Upper lobe of left lung (tissue), 6 donors: ENCODE measurements around the gene CDRT15. TPM values are rescaled to one million over a fixed set of nuclear protein-coding genes. Genes with fewer than 3 reads are reported as not detected.
"Not testable (repeated sequence)": the region's sequence is repeated elsewhere in the genome, so short reads cannot be mapped to it uniquely, and the experiment has no call there.

Experiments used
- ATAC-seq, 2 donors: fragments of 200-7000 bp; cut with Tn5 transposase; one replicate each; pipeline ENCODE4 v1.9.1; 2022; ENCODE audit warnings: mild to moderate bottlenecking in 2 of 2, moderate library complexity in 2 of 2; ENCODE audit not compliant: low FRiP score in 2 of 2
- DNase-seq, 2 donors: peaks; one replicate each; pipeline ENCODE4 v3.0.0-alpha.2; 2019 to 2020
- H3K27ac ChIP-seq, 4 donors: fragments of 200-600 bp; sonication (generic); one replicate each; pipeline ENCODE4 v1.5.1; 2016 to 2019
- H3K27me3 ChIP-seq, 4 donors: fragments of 200-600 bp; sonication (generic); one replicate each; pipeline ENCODE4 v1.5.1; 2017 to 2019
- H3K36me3 ChIP-seq, 4 donors: fragments of 200-600 bp; sonication (generic); one replicate each; pipeline ENCODE4 v1.5.1; 2016 to 2019
- H3K4me1 ChIP-seq, 4 donors: fragments of 200-600 bp; sonication (generic); one replicate each; pipeline ENCODE4 v1.5.1; 2018 to 2019
- H3K4me3 ChIP-seq, 4 donors: fragments of 200-600 bp; sonication (generic); one replicate each; pipeline ENCODE4 v1.5.1; 2017 to 2019; ENCODE audit warnings: mild to moderate bottlenecking in 2 of 4, moderate library complexity in 1 of 4
- H3K9me3 ChIP-seq, 4 donors: fragments of 200-600 bp; sonication (generic); one replicate each; pipeline ENCODE4 v1.5.1; 2018 to 2019
- EP300 ChIP-seq, 4 donors: sonication (generic); formaldehyde crosslinking; IDR thresholded peaks; one replicate each; pipeline ENCODE4 v1.5.1; 2017; ENCODE audit warnings: antibody characterized with exemption in 4 of 4, control low read depth in 2 of 4
- POLR2A ChIP-seq, 4 donors: fragments of 450-650 bp; IDR thresholded peaks; one replicate each; pipeline ENCODE4 v1.5.1; 2016 to 2017; ENCODE audit warnings: antibody characterized with exemption in 4 of 4, mild to moderate bottlenecking in 2 of 4
- POLR2AphosphoS5 ChIP-seq, 2 donors: sonication (generic); formaldehyde crosslinking; IDR thresholded peaks; one replicate each; pipeline ENCODE4 v1.5.1; 2017; ENCODE audit warnings: antibody characterized with exemption in 2 of 2
- WGBS, 2 donors: methylation state at CpG; one replicate each; pipeline ENCODE4 v1.1.5; 2017 to 2018; 5-methylcytosine and 5-hydroxymethylcytosine counted together
- total RNA-seq, 6 donors: library from RNA; depleted of rRNA in 4 of 6; stranded (reverse); fragments of >200 nt in 4 of 6; gene quantifications; one replicate each; pipeline versions ENCODE4 v1.1.0 to v1.2.1, GENCODE V29; 2016 to 2021
- TF ChIP-seq, protein P1 (sequence below), 6 experiments: fragments of 450-650 bp in 4 of 6; fragments of 200-600 bp in 2 of 6; sonication (generic) in 2 of 6; IDR thresholded peaks; one replicate each; pipeline ENCODE4 v1.5.1; 2016 to 2019; ENCODE audit warnings: antibody characterized with exemption in 6 of 6
- donor health status: DM: no; HTN: no; CAD: no; lungs with moderate emphysema.
- donor health status: DM: no; HTN: yes; CAD: no; lungs with severe emphysema.

The CDRT15 gene
- total RNA-seq, 6 donors from 2014 or later, result not detected

DNA sequence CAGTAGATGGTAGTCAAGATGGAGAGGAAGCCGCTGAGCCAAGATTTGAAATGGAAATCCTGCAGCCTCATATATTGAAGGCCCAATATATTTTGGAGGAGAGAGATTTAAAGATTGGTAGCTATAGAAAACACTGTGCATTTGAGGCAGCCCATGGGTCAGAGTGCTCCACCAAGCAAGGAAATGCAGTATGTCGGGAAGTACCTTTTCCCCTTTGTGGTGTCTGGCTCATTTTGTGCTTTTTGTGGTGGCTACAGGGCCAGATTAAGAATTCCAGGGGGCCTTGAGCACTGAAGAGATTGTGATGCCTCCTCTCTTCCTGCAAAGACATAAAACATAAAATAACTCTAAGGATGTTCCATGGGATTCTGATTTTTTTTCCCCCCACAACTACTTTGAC is 39.6 kb downstream of the CDRT15 start:
- TF ChIP-seq EP300 (IDR thresholded peaks at IDR 0.05), result no peak
- TF ChIP-seq POLR2AphosphoS5 (IDR thresholded peaks at IDR 0.05), result no peak
- no peak for TF ChIP-seq POLR2A (IDR thresholded peaks at IDR 0.05)
- no peak for DNase-seq
- peak overlapping the region; percentile 5 to 66 (median 54) for H3K27ac ChIP-seq
- H3K36me3 ChIP-seq, result peaks cover 0 to 2% (median 0%) of the 10 kb centered on the region in 4 donors
- 85 to 92% methylated on average over 2 of the region's 2 CpGs for WGBS, 2 donors
- no peaks in the 10 kb centered on the region for H3K9me3 ChIP-seq
- H3K4me1 ChIP-seq, result peaks cover 7 to 44% (median 25%) of the 10 kb centered on the region in 4 donors
- ATAC-seq, result no peak
- H3K27me3 ChIP-seq, result no peaks in the 10 kb centered on the region
- H3K4me3 ChIP-seq, result no peak overlapping the region

GRCh38 chr17:14196377-14196997 is 40.2 kb downstream of the CDRT15 start:
- Histone ChIP-seq H3K27ac (no peak overlapping the region), H3K27me3 (no peaks in the 10 kb centered on the region), H3K4me3 (no peak overlapping the region), H3K4me1 (peaks cover 7 to 38% (median 22%) of the 10 kb centered on the region in 4 donors), H3K36me3 (peaks cover 0 to 2% (median 0%) of the 10 kb centered on the region in 4 donors), H3K9me3 (no peaks in the 10 kb centered on the region)
- DNase-seq, result no peak
- TF ChIP-seq, protein P1, sequence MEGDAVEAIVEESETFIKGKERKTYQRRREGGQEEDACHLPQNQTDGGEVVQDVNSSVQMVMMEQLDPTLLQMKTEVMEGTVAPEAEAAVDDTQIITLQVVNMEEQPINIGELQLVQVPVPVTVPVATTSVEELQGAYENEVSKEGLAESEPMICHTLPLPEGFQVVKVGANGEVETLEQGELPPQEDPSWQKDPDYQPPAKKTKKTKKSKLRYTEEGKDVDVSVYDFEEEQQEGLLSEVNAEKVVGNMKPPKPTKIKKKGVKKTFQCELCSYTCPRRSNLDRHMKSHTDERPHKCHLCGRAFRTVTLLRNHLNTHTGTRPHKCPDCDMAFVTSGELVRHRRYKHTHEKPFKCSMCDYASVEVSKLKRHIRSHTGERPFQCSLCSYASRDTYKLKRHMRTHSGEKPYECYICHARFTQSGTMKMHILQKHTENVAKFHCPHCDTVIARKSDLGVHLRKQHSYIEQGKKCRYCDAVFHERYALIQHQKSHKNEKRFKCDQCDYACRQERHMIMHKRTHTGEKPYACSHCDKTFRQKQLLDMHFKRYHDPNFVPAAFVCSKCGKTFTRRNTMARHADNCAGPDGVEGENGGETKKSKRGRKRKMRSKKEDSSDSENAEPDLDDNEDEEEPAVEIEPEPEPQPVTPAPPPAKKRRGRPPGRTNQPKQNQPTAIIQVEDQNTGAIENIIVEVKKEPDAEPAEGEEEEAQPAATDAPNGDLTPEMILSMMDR (IDR thresholded peaks at IDR 0.05), result peak in 5 of 6 experiments; percentile 10 to 28 (median 13)
- TF ChIP-seq POLR2A (IDR thresholded peaks at IDR 0.05), result no peak
- no peak for ATAC-seq
- 84 to 89% methylated on average over 4 of the region's 4 CpGs for WGBS, 2 donors

- peaks cover 0 to 15% (median 7%) of the 10 kb centered on the region in 4 donors for H3K4me1 ChIP-seq
- H3K36me3 ChIP-seq, H3K4me3 ChIP-seq, H3K27me3 ChIP-seq, H3K27ac ChIP-seq, ATAC-seq, H3K9me3 ChIP-seq, DNase-seq: not testable (repeated sequence)
- 70 to 81% methylated on average over 12 of the region's 13 CpGs for WGBS, 2 donors
Observed at GRCh38 chr17:14192636-14193344, 43.9 kb downstream of the CDRT15 start.

DNA sequence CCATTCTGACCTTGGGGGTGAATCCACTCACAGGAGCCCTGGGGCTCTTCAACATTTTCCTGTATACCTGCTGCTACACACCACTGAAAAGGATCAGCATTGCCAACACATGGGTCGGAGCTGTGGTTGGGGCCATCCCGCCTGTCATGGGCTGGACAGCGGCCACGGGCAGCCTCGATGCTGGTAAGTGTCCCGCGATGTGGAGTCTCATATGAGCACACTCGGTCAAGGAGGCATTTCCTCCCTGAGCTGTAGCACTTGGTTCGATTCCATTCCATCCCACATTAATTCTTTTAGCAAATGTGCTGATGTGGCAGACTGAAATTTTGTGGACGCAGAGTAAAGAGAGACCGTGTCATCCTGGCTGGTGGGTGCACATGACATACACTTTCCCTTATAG is 44.6 kb downstream of the CDRT15 start:
- not testable (repeated sequence) for H3K27ac ChIP-seq, H3K4me3 ChIP-seq, H3K9me3 ChIP-seq, H3K4me1 ChIP-seq, H3K27me3 ChIP-seq, ATAC-seq, H3K36me3 ChIP-seq
- 77 to 89% methylated on average over 8 to 9 of the region's 11 CpGs for WGBS, 2 donors
- DNase-seq, result peak in 1 of 2 donors; percentile 53

- not testable (repeated sequence) for H3K27me3 ChIP-seq, H3K9me3 ChIP-seq, DNase-seq, H3K27ac ChIP-seq, H3K36me3 ChIP-seq, H3K4me1 ChIP-seq, H3K4me3 ChIP-seq, ATAC-seq
Observed at GRCh38 chr17:14191469-14191868, 45.2 kb downstream of the CDRT15 start.

DNA sequence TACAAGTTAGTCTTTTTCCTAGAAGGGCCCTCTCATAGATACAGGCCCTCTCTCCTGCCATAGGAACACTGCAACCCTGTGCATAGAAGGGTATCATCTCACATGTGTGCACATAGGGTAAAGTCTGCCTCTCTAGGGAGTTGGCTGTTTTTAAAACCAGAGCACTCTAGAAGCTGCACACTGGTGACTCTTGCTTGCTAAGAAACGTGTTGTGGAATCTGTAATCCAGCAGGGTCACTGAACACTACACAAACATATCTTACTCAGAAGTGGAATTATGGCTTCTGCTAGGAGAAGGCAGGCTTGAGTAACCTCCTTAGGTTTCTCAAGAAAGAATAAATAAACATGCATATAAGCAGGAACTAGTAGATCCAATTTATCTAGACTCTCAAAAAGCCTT is 45.9 kb downstream of the CDRT15 start:
- DNase-seq, H3K36me3 ChIP-seq, H3K27me3 ChIP-seq, H3K9me3 ChIP-seq, H3K4me1 ChIP-seq, H3K27ac ChIP-seq, ATAC-seq, H3K4me3 ChIP-seq: not testable (repeated sequence)
- WGBS, 2 donors, result 71% methylated on average over 1 of the region's 1 CpG; no CpG with 5 or more reads in 1 of the 2 donors

GRCh38 chr17:14186443-14186842 is 50.2 kb downstream of the CDRT15 start:
- DNase-seq, H3K4me1 ChIP-seq, H3K27ac ChIP-seq, H3K36me3 ChIP-seq, H3K9me3 ChIP-seq, ATAC-seq, H3K4me3 ChIP-seq, H3K27me3 ChIP-seq: not testable (repeated sequence)
- 90 to 100% methylated on average over 1 to 2 of the region's 4 CpGs for WGBS, 2 donors

Other genes with a start within 250 kb of the CDRT15 start
- 10 to 100 TPM in 5 of 6 donors, 1 to 10 TPM in 1; 6.0 to 26.7 (median 16.3) TPM for gene COX10, start 167.4 kb downstream of the CDRT15 start, total RNA-seq
- 1 to 10 TPM; 2.7 to 7.2 (median 4.3) TPM for gene HS3ST3B1, start 64.2 kb upstream of the CDRT15 start, total RNA-seq